OCI-LY7 (cell line): ENCODE data around the gene GJA1. TPM values are rescaled to one million over a fixed set of nuclear protein-coding genes. Genes with fewer than 3 reads are reported as not detected.

Experiments
- BruUV-seq: library from RNA; stranded (reverse); fragments of 400-500 nt; replicated peaks from 2 replicates; lab custom pipeline; 2021; lab: Mats Ljungman, UMichigan
- CTCF ChIA-PET: fragments of 300-600 bp; sonication (Branson Sonifier 250); formaldehyde crosslinking; loops from one replicate; lab custom pipeline; 2022; ENCODE audit warnings: antibody characterized with exemption; ENCODE audit not compliant: unreplicated experiment; lab: Charles Lee
- POLR2A ChIA-PET: fragments of 300-600 bp; sonication (Branson Sonifier 250); formaldehyde crosslinking; loops from one replicate; lab custom pipeline; 2022; ENCODE audit warnings: antibody characterized with exemption; lab: Charles Lee
- DNase-seq: peaks from one replicate; pipeline ENCODE4 v3.0.0-alpha.2; 2015; ENCODE audit warnings: low spot score
- H2AFZ ChIP-seq: fragments of 200-600 bp; sonication (generic), shearing (Covaris generic); 2 replicates; pipeline ENCODE4 v1.6.1; 2014; ENCODE audit warnings: mild to moderate bottlenecking, antibody characterized with exemption, low read length, moderate library complexity
- H3K27ac ChIP-seq: fragments of 200-600 bp; sonication (generic); 2 replicates; pipeline ENCODE4 v1.5.1; 2014; ENCODE audit warnings: mixed run types, low read depth, mild to moderate bottlenecking, moderate library complexity, low read length, inconsistent platforms; ENCODE audit not compliant: poor library complexity, severe bottlenecking
- H3K36me3 ChIP-seq: fragments of 200-600 bp; sonication (generic); 2 replicates; pipeline ENCODE4 v1.6.1; 2014; ENCODE audit warnings: mild to moderate bottlenecking, antibody characterized with exemption, low read length, moderate library complexity, mixed read lengths; ENCODE audit not compliant: insufficient read depth
- H3K4me1 ChIP-seq: fragments of 200-600 bp; sonication (generic); 2 replicates; pipeline ENCODE4 v1.5.1; 2014; ENCODE audit warnings: mild to moderate bottlenecking, low read length; ENCODE audit not compliant: insufficient read depth, poor library complexity, severe bottlenecking
- H3K4me2 ChIP-seq: fragments of 200-600 bp; sonication (generic); 2 replicates; pipeline ENCODE4 v1.6.1; 2014; ENCODE audit warnings: mild to moderate bottlenecking, low read length
- H3K4me3 ChIP-seq: fragments of 200-600 bp; sonication (generic); 2 replicates; pipeline ENCODE4 v1.5.1; 2014; ENCODE audit warnings: mild to moderate bottlenecking, low read depth, low read length; ENCODE audit not compliant: poor library complexity, severe bottlenecking
- H3K79me2 ChIP-seq: fragments of 200-600 bp; sonication (generic); 2 replicates; pipeline ENCODE4 v1.6.1; 2016; ENCODE audit warnings: low read depth, mild to moderate bottlenecking, low read length, moderate library complexity, mixed read lengths; ENCODE audit not compliant: insufficient read depth
- H3K9me2 ChIP-seq: fragments of 200-600 bp; sonication (generic); 2 replicates; pipeline ENCODE4 v1.6.1; 2016; ENCODE audit warnings: mild to moderate bottlenecking, low read length, mixed read lengths; ENCODE audit not compliant: insufficient read depth
- H3K9me3 ChIP-seq: fragments of 200-600 bp; sonication (generic); 2 replicates; pipeline ENCODE4 v1.6.1; 2014; ENCODE audit warnings: mild to moderate bottlenecking, mixed run types, low read length, mixed read lengths
- H4K20me1 ChIP-seq: fragments of 200-600 bp; sonication (generic); 2 replicates; pipeline ENCODE4 v1.6.1; 2014; ENCODE audit warnings: mild to moderate bottlenecking, antibody characterized with exemption, low read length, moderate library complexity, mixed read lengths; ENCODE audit not compliant: insufficient read depth
- CTCF ChIP-seq: fragments of 200-600 bp; sonication (generic); conservative IDR thresholded peaks from 2 replicates; pipeline ENCODE4 v1.5.1; 2014; ENCODE audit warnings: mild to moderate bottlenecking, antibody characterized with exemption, low read length, moderate library complexity, mixed read lengths
- EZH2phosphoT487 ChIP-seq: fragments of 200-600 bp; sonication (generic); IDR thresholded peaks from 2 replicates; pipeline ENCODE4 v1.6.1; 2018; ENCODE audit warnings: low read depth, borderline replicate concordance, mild to moderate bottlenecking, mixed run types, antibody characterized with exemption, low read length, moderate library complexity, mixed read lengths
- intact Hi-C: fragments of 100-400 bp; cut with micrococcal nuclease; formaldehyde crosslinking; loops from one replicate; pipeline ENCODE4 v1.10.0; 2022; ENCODE audit not compliant: unreplicated experiment
- total RNA-seq, 2 experiments: library from RNA; depleted of rRNA in 1 of 2; stranded (reverse); fragments of >200 nt in 1 of 2; shearing (Covaris generic) in 1 of 2; gene quantifications; 2 replicates each; pipeline ENCODE4 v1.2.3, GENCODE V29; 2014 to 2022

The GJA1 gene
- total RNA-seq, 2 experiments from 2014 or later = not detected

GRCh38 chr6:121436274-121436857 lies 920 bp downstream of the GJA1 start:
- H3K9me3 ChIP-seq = no peaks in the 10 kb centered on the region
- no peak for DNase-seq
- no peak overlapping the region for H2AFZ ChIP-seq
- H3K9me2 ChIP-seq = no peaks in the 10 kb centered on the region
- H3K4me2 ChIP-seq = no peak overlapping the region
- H3K4me3 ChIP-seq = no peak overlapping the region
- intact Hi-C loops = no loop called here
- no peaks in the 10 kb centered on the region for H3K4me1 ChIP-seq
- no peak overlapping the region for H3K27ac ChIP-seq
- no peaks in the 10 kb centered on the region for H3K36me3 ChIP-seq
- CTCF ChIA-PET = no interaction called here
- no peaks in the 10 kb centered on the region for H3K79me2 ChIP-seq
- H4K20me1 ChIP-seq = no peaks in the 10 kb centered on the region
- TF ChIP-seq EZH2phosphoT487 (no peak), CTCF (no peak)
- POLR2A ChIA-PET = no interaction called here
- BruUV-seq = no TSS peak

- H3K4me3 ChIP-seq = no peak overlapping the region
- no peaks in the 10 kb centered on the region for H4K20me1 ChIP-seq
- no peaks in the 10 kb centered on the region for H3K9me3 ChIP-seq
- H3K4me1 ChIP-seq = no peaks in the 10 kb centered on the region
- no TSS peak for BruUV-seq
- no peaks in the 10 kb centered on the region for H3K9me2 ChIP-seq
- TF ChIP-seq CTCF (no peak), EZH2phosphoT487 (no peak)
- H3K4me2 ChIP-seq = no peak overlapping the region
- ChIA-PET CTCF (no interaction called here), POLR2A (no interaction called here)
- no peak overlapping the region for H2AFZ ChIP-seq
- intact Hi-C loops = no loop called here
- no peaks in the 10 kb centered on the region for H3K36me3 ChIP-seq
- H3K27ac ChIP-seq = no peak overlapping the region
- H3K79me2 ChIP-seq = no peaks in the 10 kb centered on the region
- no peak for DNase-seq
Observed at GRCh38 chr6:121436960-121437850, 1.8 kb downstream of the GJA1 start.
